Heart left ventricle (tissue), 13 donors: ENCODE data around the gene TBC1D1.

ENCODE experiments used
- POLR2A ChIP-seq, 2 donors: fragments of 450-650 bp; IDR thresholded peaks; one replicate each; pipeline ENCODE4 v1.6.1; 2017; ENCODE audit warnings: antibody characterized with exemption in 2 of 2, mild to moderate bottlenecking in 2 of 2, moderate library complexity in 2 of 2
- TF ChIP-seq, protein P1 (sequence below), 12 donors: fragments of 200-600 bp; sonication (generic) in 4 of 12; IDR thresholded peaks; one replicate each; pipeline versions ENCODE4 v1.5.0 to v1.8.0; 2018 to 2022; ENCODE audit warnings: antibody characterized with exemption in 12 of 12, mild to moderate bottlenecking in 5 of 12
- donor health status: ischemic (EF 13 %, LVEDD 7.1; RV severe dilation, severe dysfunction).
- donor health status: DM: no; HTN: yes; CAD: no.
- donor health status: DM: no; HTN: no; CAD: no.
- donor health status: ischemic (EF 25% LVEDD 6.9; RV normal size, moderate dysfunction).
- donor health status: ischemic (EF 25% LVEDD 5.7; RV mildly dilated, moderate dysfunction).
- donor health status: ischemic (EF 35%, LVEDD 5.7; RV mildly dilated, moderate dysfunction).
- donor health status: nonischemic (EF 11% LVEDD 7.7; RV severe dilation, severe dysfunction).
- donor health status: DM: yes; HTN: yes; CAD: no.
- donor health status: PGD.
- donor health status: ischemic (EF 29% LVEDD 5.4; RV normal size, mild dysfunction).
- donor health status: nonischemic (EF 23%, LVEDD 6.1; RV moderate dilation, normal function).

DNA sequence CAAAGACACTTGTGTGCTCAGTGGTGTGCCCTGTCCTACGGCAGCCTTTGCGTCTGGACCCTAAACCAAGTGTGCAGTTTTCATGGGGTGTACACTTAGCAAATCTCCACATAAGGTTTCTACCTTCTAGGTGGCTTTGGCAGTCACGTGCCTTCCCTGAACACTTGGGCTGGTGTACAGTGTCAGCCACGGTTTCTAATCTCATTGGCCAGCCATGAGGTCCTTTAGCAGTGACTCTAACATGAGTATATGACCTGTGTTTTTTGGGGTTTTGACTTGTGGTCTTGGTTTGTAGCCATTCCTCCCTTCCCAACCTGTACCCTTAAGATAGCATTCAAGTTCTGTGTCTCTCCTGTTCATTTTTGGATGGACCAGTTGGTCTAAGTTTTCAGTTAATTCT lies 145.7 kb downstream of the TBC1D1 start:
- TF ChIP-seq, protein P1, sequence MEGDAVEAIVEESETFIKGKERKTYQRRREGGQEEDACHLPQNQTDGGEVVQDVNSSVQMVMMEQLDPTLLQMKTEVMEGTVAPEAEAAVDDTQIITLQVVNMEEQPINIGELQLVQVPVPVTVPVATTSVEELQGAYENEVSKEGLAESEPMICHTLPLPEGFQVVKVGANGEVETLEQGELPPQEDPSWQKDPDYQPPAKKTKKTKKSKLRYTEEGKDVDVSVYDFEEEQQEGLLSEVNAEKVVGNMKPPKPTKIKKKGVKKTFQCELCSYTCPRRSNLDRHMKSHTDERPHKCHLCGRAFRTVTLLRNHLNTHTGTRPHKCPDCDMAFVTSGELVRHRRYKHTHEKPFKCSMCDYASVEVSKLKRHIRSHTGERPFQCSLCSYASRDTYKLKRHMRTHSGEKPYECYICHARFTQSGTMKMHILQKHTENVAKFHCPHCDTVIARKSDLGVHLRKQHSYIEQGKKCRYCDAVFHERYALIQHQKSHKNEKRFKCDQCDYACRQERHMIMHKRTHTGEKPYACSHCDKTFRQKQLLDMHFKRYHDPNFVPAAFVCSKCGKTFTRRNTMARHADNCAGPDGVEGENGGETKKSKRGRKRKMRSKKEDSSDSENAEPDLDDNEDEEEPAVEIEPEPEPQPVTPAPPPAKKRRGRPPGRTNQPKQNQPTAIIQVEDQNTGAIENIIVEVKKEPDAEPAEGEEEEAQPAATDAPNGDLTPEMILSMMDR (IDR thresholded peaks at IDR 0.05): no peak
- no peak for TF ChIP-seq POLR2A (IDR thresholded peaks at IDR 0.05)
